Measurements from ENCODE around the gene JPH3. TPM values are rescaled to one million over a fixed set of nuclear protein-coding genes. Genes with fewer than 3 reads are reported as not detected.

JPH3 gene
- polyA plus RNA-seq, 1 donor from 2014 or later = 22.2 TPM

- Histone ChIP-seq H4K20me1 (ENCODE audit: insufficient read depth) (no peaks in the 10 kb centered on the region), H3K4me2 (ENCODE audit: low read length) (no peak overlapping the region), H3K27me3 (ENCODE audit: insufficient read depth, low read depth, low read length) (no peaks in the 10 kb centered on the region), H3K27ac (ENCODE audit: low read length) (no peak overlapping the region), H3K9ac (ENCODE audit: low read length) (no peak overlapping the region), H3K9me2 (ENCODE audit: insufficient read depth, low read length) (no peaks in the 10 kb centered on the region), H3K4me3 (ENCODE audit: low read length) (no peak overlapping the region), H3K79me2 (replicated peaks; ENCODE audit: insufficient read depth, low read length) (no peaks in the 10 kb centered on the region), H2AFZ (ENCODE audit: low read depth, low read length) (no peak overlapping the region), H3F3A (ENCODE audit: insufficient read depth, low read length, poor library complexity, severe bottlenecking) (no peaks in the 10 kb centered on the region), H3K9me3 (ENCODE audit: low read length) (no peaks in the 10 kb centered on the region), H3K36me3 (ENCODE audit: insufficient read depth, low read length) (no peaks in the 10 kb centered on the region)
- TF ChIP-seq SMC3 (conservative IDR thresholded peaks at IDR 0.05; ENCODE audit: poor library complexity) (no peak), EP300 (conservative IDR thresholded peaks at IDR 0.05; ENCODE audit: poor library complexity, severe bottlenecking) (no peak), TAF1 (IDR thresholded peaks at IDR 0.05; ENCODE audit: low read depth) (no peak), POLR2AphosphoS5 (IDR thresholded peaks at IDR 0.05) (no peak), CTCF (IDR thresholded peaks at IDR 0.05; ENCODE audit: poor library complexity, severe bottlenecking) (no peak), MXI1 (conservative IDR thresholded peaks at IDR 0.05; ENCODE audit: poor library complexity, severe bottlenecking) (no peak), EZH2 (IDR thresholded peaks at IDR 0.05; ENCODE audit: borderline replicate concordance, insufficient read depth, low read length, poor library complexity, severe bottlenecking) (no peak)
Observed at GRCh38 chr16:87592018-87592712, 10.1 kb upstream of the JPH3 start.

GRCh38 chr16:87593710-87594258, 8.5 kb upstream of the JPH3 start:
- H3K36me3 ChIP-seq (ENCODE audit: insufficient read depth, low read length) = no peaks in the 10 kb centered on the region
- H3K4me2 ChIP-seq (ENCODE audit: low read length) = no peak overlapping the region
- no peaks in the 10 kb centered on the region for H3K9me3 ChIP-seq (ENCODE audit: low read length)
- H3K79me2 ChIP-seq (replicated peaks; ENCODE audit: insufficient read depth, low read length) = no peaks in the 10 kb centered on the region
- TF ChIP-seq POLR2AphosphoS5 (IDR thresholded peaks at IDR 0.05) (no peak), REST (IDR thresholded peaks at IDR 0.05; ENCODE audit: borderline replicate concordance) (no peak), EZH2 (IDR thresholded peaks at IDR 0.05; ENCODE audit: borderline replicate concordance, insufficient read depth, low read length, poor library complexity, severe bottlenecking) (no peak), SMC3 (conservative IDR thresholded peaks at IDR 0.05; ENCODE audit: poor library complexity) (no peak), CTCF (IDR thresholded peaks at IDR 0.05; ENCODE audit: poor library complexity, severe bottlenecking) (no peak), TAF1 (IDR thresholded peaks at IDR 0.05; ENCODE audit: low read depth) (no peak), RAD21 (conservative IDR thresholded peaks at IDR 0.05) (no peak)
- H3K4me3 ChIP-seq (ENCODE audit: low read length) = no peak overlapping the region
- no peak overlapping the region for H2AFZ ChIP-seq (ENCODE audit: low read depth, low read length)
- no peaks in the 10 kb centered on the region for H3K9me2 ChIP-seq (ENCODE audit: insufficient read depth, low read length)
- no peak overlapping the region for H3K9ac ChIP-seq (ENCODE audit: low read length)
- no peaks in the 10 kb centered on the region for H3K27me3 ChIP-seq (ENCODE audit: insufficient read depth, low read depth, low read length)
- H3F3A ChIP-seq (ENCODE audit: insufficient read depth, low read length, poor library complexity, severe bottlenecking) = no peaks in the 10 kb centered on the region
- no peak overlapping the region for H3K27ac ChIP-seq (ENCODE audit: low read length)
- H4K20me1 ChIP-seq (ENCODE audit: insufficient read depth) = no peaks in the 10 kb centered on the region
